HG02610 (cell line): ENCODE results near the gene MPP3.
"Not testable (repeated sequence)": the region's sequence is repeated elsewhere in the genome, so short reads cannot be mapped to it uniquely, and the experiment has no call there.

Source experiments
- ATAC-seq: cut with Tn5 transposase; IDR thresholded peaks from one replicate; pipeline ENCODE4 v1.9.1; 2021; ENCODE audit warnings: mild to moderate bottlenecking, moderate library complexity; ENCODE audit not compliant: unreplicated experiment

MPP3 gene, protein sequence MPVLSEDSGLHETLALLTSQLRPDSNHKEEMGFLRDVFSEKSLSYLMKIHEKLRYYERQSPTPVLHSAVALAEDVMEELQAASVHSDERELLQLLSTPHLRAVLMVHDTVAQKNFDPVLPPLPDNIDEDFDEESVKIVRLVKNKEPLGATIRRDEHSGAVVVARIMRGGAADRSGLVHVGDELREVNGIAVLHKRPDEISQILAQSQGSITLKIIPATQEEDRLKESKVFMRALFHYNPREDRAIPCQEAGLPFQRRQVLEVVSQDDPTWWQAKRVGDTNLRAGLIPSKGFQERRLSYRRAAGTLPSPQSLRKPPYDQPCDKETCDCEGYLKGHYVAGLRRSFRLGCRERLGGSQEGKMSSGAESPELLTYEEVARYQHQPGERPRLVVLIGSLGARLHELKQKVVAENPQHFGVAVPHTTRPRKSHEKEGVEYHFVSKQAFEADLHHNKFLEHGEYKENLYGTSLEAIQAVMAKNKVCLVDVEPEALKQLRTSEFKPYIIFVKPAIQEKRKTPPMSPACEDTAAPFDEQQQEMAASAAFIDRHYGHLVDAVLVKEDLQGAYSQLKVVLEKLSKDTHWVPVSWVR

DNA sequence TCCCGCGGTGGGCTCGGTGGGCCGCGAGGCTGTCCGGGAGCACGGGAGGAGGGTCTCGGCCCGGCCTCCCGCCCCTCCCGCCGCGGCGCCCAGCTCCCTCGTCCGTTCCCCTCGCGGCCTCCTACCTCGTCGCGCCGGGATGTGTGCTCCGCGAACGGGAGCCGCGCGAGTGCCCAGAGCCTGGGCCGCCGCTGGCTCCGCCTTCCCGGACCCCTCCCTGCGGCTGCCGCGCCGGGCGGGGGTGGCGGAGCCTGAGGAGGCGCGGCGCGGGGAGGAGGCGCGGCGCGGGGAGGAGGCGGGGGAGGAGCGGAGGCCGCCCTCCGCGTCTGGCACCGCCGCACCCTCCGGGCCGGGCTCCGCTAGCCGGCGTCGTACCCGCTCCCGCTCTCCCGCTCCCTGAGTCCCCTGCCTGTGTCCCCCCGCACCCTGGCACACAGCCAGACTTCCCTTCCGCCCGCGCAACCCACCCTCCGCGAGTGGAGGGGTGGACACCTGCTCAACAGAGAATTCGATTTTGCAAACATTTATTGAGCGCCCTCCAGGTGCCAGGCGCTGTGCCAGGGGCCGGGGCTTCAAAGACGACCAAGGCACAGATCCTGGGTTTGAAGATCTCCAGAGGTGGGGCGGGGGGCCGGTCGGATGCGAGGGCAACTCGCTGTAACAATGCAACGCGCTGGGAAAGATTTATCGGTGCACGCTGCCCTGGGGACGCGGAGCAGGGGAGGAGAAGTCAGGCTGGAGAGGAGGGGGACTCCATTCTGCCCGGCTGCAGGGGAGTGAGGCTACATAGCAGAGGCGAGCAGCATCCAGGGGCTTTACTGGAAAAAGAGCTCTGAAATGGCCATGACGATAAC is at the start of gene MPP3:
TSS of gene MPP3 (minus strand) at position 171 of the 854 bp plus-strand sequence. CDS start 1,240 bp downstream, outside the sequence.
- ATAC-seq, result no peak

DNA sequence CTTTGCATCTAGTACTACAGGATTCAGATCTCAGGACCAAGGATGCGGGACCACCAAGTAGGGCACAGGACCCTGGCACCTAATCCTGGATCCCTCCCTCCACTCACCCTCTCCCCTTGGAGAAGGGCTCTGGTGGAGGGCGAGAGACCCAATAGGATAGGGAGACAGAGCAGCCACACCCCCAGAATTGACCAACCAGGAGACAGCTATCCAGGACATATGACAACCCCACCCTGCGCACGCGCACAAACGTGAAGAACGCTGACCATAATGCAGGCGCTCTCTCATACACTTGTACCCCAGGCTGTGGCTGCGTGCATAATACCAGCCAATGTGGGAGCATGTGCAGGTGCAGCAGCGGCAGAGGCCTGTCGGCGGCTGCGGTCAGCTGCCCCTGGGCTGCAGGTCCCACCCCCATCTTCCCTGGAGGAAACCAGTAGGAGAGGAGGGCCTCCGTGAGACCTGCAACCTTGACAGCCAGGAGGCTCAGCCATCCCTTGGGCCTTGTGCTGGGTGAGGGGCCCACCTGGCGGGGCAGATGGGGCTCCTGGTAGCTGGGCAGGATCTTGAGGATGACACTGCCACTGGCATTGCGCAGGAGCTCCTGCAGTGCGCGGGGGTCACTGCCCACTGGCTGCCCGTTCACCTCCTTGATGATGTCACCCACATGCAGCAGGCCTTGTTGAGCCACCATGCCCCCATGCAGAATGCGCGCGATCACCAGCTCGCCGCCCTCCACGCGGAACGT is 49.0 kb upstream of the MPP3 start:
- ATAC-seq, result no peak

DNA sequence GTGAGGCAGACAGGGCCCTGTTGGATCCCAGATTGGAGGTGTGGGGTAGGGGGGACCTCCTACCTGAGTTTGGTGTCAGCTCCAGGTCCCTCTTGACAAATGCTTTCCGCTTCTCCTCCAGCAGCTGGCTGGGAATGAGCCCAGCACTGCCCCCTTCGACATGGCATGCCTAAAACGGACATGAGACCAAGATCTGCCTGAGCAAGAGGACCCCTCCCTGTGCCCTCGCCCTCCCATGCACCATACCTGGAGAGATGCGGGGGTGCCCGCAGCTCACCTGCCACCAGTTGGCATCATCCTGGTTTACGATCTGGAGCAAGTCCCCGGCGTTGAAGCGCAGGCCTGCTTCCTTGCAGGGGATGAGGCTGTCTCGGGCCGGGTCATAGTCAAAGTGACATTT is 48.2 kb upstream of the MPP3 start:
- ATAC-seq, result no peak

DNA sequence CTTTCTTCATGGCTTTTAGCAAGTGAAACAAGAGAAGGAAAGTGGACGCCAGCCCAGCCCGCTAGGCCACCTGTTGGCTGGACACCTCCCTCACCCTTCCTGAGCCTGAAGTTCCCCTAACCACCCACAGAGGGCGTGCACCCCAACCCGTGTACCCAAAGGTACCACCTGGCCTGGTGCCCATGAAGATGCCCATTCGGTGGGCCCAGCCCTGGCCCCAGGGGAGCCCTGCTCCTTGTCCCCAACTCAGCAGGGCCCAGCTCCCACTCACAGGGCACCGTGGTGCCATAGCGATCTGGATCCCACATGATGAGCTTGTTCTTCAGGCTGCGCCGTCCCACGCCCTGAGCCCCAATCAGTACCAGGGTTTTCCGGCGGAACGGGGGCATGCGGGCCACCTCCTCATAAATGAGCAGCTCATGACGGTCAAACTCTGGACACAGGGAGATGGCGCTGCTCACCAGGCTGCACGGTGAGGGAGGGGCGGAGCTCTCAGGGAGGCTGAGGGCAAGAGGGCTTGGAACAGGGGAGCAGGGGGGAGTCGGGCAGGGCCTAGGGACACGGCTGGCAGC is 47.6 kb upstream of the MPP3 start:
- ATAC-seq, result no peak

DNA sequence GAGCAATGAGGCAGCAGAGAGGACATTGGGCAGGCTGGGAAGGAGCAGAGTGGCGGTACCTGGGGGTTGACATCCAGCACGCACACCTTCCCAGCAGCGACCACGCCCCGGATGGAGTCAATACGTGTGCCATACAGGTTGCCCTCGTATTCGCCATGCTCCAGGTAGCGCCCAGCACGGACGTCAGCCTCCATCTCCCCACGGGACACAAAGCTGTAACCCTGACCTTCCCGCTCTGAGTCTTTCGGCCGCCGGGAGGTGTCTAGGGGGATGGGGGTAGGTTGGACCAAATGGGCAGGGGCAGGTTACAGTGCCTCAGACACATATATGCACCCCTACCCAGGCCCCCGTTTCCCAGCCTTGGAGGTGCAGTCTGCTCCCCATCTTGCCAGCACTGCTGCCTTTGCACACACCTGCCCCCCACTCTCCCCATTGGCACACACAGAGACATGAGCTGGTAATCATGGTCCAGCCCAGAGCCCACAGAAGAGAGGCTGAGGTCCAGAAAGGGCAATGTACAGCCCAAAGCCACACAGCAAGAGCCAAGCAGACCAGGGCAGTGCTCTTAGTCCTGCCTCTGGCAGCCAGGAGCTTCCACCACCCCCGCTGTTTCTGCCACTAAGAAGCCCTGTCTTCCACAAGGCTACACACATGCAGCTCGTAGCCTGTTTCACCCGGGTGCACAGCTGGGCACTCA is 46.9 kb upstream of the MPP3 start:
- no peak for ATAC-seq

DNA sequence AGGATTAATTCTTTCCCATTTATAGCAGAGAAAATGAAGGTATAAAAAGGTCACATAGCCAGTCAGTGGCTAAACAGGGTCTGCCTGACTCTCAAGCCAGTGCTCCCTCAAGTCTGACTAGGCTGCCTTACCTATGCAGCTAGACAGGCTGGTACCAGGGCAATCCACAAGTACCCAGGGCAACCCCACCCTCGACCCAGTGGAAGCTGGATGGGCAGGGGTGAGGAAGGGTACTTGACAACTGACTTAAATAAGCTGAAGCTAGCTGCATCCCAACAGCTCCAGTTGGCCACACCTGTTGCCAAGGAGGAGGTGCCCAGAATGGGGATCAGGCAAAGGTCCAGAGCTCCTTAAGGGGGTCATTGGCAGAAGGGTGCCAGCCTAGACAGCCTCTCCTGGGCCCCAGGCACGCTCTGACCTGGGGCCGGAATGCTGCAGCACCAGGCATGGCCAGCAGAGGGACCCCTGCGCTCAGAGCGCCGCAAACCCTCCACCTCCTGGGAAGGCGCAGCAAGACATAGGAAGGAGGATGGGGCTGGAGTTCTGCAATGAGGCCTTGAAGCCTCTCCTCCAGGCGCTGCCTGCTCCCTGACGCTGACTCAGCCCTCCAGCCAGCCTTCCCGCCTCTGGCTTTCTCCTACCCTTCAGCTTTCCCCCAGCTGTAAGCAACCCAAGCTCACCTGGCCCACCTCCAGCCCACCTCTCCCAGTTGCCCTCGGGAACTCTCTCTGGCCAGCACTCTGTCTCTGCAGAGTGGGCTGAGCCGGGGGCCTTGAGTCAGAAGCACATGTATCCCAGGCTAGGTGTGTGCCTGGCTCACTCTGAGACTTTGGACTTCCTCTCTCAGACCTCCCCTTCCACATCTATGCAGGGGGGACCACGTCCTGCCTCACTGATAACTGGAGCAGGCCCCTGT is 45.6 kb upstream of the MPP3 start:
- no peak for ATAC-seq

DNA sequence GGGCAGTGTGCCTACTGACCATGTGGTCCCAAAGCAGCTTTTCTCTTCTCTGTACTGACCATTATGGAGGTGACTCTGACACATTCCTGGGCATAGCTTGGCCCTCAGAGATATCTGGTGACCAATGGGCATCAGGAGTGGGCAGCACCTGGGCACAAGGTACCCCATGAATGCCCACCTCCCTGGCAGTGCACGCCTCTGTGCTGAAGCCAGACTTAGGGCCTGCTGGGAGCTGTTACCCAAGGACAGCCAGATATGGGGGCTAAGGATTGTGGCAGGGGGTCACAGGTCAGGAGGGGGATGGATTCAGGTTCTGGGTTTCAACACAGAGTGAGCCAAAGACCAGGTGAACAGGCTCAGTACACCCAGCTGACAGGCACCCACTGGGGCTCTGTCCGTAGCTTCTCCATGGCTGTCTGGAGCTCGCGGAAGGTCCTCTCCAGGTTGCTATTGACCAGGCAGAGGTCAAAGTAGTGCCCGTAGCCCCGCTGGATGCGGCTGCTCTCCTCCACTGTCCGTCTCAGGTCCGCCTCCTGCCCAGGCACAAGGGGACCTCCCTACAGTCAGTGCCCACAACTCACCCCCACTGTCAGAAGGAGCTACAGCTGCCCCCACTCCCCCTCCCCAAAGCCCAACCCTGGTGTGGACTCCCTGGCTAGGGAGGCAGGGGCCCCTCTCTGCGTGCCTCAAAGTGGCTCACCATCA is 44.7 kb upstream of the MPP3 start:
- ATAC-seq, result no peak

DNA sequence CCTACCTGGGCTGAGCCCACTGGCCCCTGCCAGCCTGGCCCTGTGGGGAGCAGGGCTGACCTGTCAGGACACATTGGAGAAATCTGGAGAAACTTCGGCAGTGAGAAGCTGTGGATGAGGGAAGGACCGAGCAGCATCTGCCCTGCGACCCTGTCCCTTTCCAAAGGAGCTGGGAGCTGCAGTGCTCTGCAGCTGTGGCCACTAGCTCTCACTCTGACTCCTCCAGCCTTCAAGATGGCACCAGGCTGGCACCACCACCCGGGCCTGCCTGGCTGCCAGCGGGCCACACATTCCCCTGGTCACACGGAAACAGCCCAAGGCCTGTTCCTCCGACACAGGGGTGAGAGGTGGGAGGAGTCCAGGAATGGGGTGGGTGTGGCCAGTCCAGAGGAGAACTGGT is 44.1 kb upstream of the MPP3 start:
- ATAC-seq, result no peak

DNA sequence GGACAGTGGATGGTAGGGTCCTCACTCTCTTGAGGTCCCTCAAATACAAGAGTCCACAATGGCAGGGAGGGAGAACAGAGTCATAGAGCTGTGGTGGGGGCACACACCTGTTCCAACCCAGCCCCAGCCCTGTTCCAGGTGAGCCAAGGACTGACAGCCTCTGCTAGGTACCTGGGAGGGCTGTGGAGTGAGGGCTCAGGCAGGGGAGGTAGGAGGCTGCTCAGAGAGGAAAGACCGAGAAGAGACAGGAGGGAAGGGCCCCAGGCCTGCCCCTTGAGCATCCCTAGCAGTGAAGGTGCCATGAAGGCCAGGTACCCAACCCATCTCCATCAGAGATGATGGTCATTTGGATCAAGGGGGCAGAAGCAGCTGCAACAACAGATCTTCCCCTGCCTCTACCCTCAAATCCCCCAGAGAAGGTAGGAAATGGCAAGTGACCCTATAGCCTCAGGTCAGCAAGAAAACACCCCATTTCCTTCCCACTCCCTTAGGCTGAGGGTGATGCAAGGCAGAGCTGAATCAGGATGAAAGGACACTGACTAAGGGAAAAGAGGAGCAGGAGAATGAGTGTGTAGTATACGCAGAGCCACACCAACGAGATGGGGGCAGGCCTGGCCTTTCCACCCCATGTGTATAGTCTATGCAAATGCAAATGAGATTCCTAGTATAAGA is 42.7 kb upstream of the MPP3 start:
- ATAC-seq, result no peak

DNA sequence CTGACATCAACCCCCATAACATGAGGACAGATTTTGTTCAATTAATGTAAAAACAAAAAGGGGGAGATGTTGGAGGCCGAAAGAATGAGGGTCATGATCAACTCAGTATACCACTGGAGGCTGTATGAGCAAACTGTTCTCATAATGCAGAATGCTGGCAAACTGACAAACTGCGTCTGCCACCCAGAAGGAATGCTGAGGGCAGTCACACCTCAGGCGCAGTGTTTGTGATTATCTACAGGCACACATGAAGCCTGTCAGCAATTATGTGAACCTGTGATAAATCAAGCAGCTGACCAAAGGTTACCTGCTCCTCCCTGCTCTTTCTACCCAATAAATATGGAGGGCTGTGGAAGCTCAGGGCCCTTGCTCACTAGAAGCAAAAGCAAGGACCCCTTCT is 41.3 kb upstream of the MPP3 start:
- ATAC-seq, result no peak

DNA sequence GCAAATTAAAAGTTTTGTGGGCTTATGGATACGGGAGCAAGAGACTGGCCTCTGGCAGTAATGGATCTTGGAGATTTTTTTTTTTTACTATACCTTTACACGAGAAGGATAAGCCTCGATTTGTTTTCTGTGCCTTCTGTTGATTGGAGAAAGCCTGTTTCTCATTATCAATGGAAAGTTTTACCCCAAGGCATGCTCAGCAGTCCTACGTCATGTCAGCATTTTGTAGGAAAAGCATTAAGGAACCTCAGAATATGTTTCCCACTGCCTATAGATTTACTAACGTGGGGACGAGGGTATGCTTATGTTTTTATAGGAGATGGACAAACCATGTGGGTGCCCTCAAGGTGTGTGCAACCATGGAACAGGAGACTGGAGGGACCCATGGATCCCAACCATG is 40.9 kb upstream of the MPP3 start:
- ATAC-seq, result no peak

DNA sequence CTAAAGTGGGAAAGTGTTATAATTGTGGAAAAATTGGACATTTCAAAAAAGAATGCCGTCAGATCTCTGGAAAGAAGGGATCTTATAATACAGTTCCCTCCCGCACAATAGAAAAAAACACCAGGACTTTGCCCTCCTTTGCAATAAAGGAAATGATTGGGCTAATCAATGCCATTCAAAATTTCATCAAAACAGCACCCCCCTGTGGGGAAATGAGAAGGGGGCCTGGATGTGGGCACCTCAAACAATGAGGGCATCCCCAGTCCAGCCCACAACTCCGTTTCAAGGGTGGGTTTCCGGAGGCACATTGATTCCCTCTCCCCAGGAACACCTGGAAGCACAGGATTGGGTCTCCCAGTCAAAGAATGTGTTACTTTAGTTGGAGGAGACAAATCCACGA is 40.1 kb upstream of the MPP3 start:
- no peak for ATAC-seq

DNA sequence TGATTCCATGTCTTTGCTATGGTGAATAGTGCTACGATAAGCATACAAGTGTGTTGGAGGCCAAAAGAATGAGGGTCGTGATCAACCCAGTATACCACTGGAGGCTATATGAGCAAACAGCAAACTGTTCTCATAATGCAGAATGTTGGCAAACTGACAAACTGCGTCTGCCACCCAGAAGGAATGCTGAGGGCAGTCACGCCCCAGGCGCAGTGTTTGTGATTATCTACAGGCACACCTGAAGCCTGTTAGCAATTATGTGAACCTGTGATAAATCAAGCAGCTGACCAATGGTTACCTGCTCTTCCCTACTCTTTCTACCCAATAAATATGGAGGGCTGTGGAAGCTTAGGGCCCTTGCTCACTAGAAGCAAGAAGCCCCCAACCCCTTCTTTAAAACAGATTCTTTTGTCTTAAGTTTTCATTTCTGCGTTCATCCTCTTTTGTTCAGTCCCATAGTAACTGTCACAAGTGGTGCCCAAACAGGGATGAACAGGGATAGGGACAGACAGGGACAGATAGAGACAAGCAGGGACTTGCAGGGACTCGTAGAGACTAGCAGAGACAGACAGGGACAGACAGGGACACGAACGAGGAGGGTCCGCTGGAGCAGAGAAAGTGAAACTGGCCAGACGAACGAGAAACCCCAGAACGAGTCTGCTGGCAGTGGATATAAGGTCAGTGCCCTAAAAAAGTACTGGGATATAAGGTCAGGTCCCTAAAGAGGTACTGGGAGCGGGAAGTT is 39.2 kb upstream of the MPP3 start:
- no peak for ATAC-seq

DNA sequence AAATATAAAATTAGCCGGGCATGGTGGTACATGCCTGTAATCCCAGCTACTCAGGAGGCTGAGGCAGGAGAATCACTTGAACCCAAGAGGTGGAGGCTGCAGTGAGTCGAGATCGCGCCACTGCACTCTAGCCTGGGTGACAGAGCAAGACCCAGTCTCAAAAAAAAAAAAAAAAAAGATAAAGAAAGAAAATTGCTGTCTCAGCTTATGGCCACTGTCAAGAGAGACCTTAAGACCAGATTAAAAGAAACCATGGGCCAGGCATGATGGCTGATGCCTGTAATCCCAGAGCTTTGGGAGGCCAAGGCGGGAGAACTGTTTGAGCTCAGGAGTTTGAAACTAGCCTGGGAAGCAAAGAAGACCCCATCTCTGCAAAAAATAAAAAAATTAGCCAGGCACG is 36.1 kb upstream of the MPP3 start:
- not testable (repeated sequence) for ATAC-seq

DNA sequence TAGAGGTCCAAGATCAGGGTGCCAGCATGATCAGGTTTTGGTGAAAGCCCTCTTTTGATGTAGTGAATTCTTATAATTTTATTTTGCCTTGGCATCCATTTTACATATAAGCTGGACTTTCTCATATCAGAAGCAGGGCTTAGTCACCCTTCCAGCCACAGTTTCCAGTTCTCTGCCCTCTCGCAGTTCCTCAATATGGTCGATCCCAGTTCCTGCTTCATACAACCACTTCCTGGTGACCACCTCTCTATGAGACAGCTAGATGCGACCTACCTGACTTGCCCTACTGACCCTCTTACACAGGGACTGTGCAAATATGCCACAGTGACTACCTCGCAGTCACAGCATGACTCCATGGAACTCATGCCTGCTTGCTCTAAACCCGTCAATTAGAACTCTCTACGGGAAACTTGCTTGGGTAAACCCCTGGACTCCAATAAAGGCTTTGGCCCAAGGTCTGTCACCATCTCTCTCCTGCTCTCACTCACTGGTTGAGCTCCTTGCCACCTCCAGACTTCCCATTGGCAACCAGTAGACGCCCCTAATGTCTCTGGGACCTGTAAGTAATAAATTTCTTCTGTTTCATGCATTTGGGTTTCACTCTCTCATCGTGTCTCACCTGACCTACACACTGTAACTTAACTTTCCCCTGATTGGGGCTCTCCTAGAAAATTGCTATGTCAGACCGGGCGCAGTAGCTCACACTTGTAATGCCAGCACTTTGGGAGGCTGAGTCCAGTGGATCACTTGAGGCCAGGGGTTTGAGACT is 35.5 kb upstream of the MPP3 start:
- ATAC-seq, result no peak

DNA sequence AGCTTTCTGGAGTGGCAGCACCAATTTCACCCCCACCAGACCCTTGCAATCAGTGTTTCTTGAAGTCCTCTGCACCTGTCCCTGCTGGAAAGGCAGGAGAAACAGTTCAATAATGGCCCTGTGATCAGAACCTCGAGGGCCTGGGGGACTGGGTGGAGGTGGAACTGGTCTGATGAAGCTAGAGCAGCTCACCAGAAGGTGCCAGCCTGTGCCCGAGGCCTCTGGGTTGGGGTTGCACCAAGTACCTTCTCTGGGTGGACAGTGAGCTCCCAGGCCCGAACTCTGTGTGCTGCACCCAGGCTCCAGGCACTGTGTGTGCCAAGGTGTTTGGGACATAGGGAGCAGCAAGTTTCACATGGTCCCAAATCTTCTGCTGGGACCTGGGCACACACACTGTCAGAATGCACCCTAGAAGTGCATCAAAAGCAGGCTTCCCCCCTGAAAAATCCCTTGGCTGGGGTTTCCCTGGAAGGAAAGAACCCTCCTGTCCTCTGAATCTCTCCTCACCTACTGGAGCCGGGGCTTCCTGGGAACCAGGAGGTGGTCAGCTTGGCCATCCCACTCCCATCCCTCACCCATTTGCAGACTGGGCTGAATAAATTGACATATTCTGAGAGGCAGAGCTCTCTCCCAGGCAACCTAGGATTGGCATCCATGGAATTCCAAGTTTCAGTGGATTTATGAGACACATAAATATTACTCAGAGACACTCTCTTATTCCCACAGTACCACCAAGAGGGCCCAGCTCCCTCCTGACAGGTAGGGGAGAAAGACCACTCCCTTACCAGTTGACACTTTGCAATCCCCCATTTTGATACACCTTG is 31.4 kb upstream of the MPP3 start:
- no peak for ATAC-seq
